Prostate gland (tissue), 2 donors: Measurements from ENCODE around the gene TGM6.

Experiments used
- CTCF ChIP-seq, 4 experiments: fragments of 200-600 bp in 2 of 4; fragments of 450-650 bp in 2 of 4; sonication (generic) in 2 of 4; IDR thresholded peaks; 1 replicate in 3 of 4; 2 replicates in 1 of 4; pipeline ENCODE4 v1.5.1; 2016 to 2019; ENCODE audit warnings: antibody characterized with exemption in 4 of 4, mild to moderate bottlenecking in 2 of 4, moderate library complexity in 2 of 4
- POLR2A ChIP-seq: fragments of 450-650 bp; IDR thresholded peaks from one replicate; pipeline ENCODE4 v1.6.1; 2016; ENCODE audit warnings: antibody characterized with exemption, mild to moderate bottlenecking

DNA sequence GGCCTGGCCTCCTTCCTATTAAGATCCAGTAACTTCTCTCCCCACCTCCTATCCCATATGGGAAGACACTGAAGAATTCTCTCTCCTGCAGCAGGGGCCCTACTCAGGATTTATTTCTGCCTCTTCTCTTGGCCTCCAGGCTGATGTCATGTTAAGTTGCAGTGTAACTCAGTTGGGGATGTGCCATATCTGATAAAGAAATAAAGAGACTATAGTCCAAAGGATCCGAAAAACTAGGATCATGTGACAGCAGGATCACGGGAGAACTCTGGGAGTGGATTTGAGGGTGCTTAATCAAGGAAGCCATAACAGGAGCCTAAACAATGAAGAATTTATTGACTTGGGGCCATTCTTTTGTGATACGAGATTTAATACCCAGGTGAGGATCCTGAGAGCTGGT lies 38.5 kb upstream of the TGM6 start:
- TF ChIP-seq CTCF (IDR thresholded peaks at IDR 0.05) = no peak
- no peak for TF ChIP-seq POLR2A
